Common myeloid progenitor, CD34-positive (primary cell): ENCODE results near the gene GRK2.

Source experiments
- CTCF ChIA-PET: fragments of 350-600 bp; sonication (Branson Sonifier 250); formaldehyde crosslinking; loops from one replicate; lab custom pipeline; 2021; ENCODE audit warnings: antibody characterized with exemption; lab: Charles Lee
- POLR2A ChIA-PET: fragments of 350-600 bp; sonication (Branson Sonifier 250); formaldehyde crosslinking; loops from one replicate; lab custom pipeline; 2021; ENCODE audit warnings: antibody characterized with exemption; lab: Charles Lee
- DNase-seq, 3 donors: peaks; one replicate each; pipeline versions ENCODE4 v3.0.0 to v3.0.0-alpha.2; 2013
- H3K27ac ChIP-seq, 2 experiments: 1 replicate in 1 of 2; 2 replicates in 1 of 2; pipeline ENCODE4 v1.7.0; 2013; ENCODE audit warnings: inconsistent platforms in 2 of 2, low read length in 2 of 2, mild to moderate bottlenecking in 2 of 2, low read depth in 1 of 2, moderate library complexity in 1 of 2; ENCODE audit not compliant: severe bottlenecking in 2 of 2, insufficient read depth in 1 of 2, poor library complexity in 1 of 2
- H3K27me3 ChIP-seq, 5 experiments: replicated peaks in 2 of 5; 1 replicate in 3 of 5; 2 replicates in 2 of 5; pipeline versions ENCODE4 v1.6.1 to v1.7.0; 2013; ENCODE audit warnings: low read length in 4 of 5, mild to moderate bottlenecking in 2 of 5, moderate library complexity in 2 of 5, inconsistent platforms in 1 of 5; ENCODE audit not compliant: insufficient read depth in 5 of 5, control insufficient read depth in 4 of 5
- H3K36me3 ChIP-seq, 4 experiments: 1 replicate in 2 of 4; 2 replicates in 2 of 4; pipeline versions ENCODE4 v1.6.1 to v1.7.0; 2013; ENCODE audit warnings: low read length in 3 of 4, control low read depth in 1 of 4, mild to moderate bottlenecking in 1 of 4; ENCODE audit not compliant: control insufficient read depth in 4 of 4, insufficient read depth in 4 of 4
- H3K4me1 ChIP-seq, 4 experiments: 1 replicate in 3 of 4; 2 replicates in 1 of 4; pipeline versions ENCODE4 v1.6.1 to v1.7.1; 2013; ENCODE audit warnings: low read length in 3 of 4, mild to moderate bottlenecking in 3 of 4, control low read depth in 1 of 4, inconsistent platforms in 1 of 4, moderate library complexity in 1 of 4; ENCODE audit not compliant: control insufficient read depth in 4 of 4, insufficient read depth in 4 of 4; ENCODE audit errors: control extremely low read depth in 1 of 4
- H3K4me3 ChIP-seq, 7 experiments: 1 replicate in 4 of 7; 2 replicates in 3 of 7; pipeline versions ENCODE4 v1.5.1 to v1.7.0; 2013; ENCODE audit warnings: mild to moderate bottlenecking in 7 of 7, low read length in 6 of 7, moderate library complexity in 6 of 7, inconsistent platforms in 2 of 7, low read depth in 2 of 7, control low read depth in 1 of 7; ENCODE audit not compliant: insufficient read depth in 4 of 7, control insufficient read depth in 1 of 7; ENCODE audit errors: extremely low read depth in 1 of 7
- H3K9me3 ChIP-seq, 5 experiments: 1 replicate in 4 of 5; 2 replicates in 1 of 5; pipeline versions ENCODE4 v1.6.1 to v1.7.1; 2013; ENCODE audit warnings: low read length in 4 of 5, mild to moderate bottlenecking in 2 of 5, inconsistent platforms in 1 of 5, low read depth in 1 of 5, moderate library complexity in 1 of 5; ENCODE audit not compliant: control insufficient read depth in 4 of 5, insufficient read depth in 2 of 5; ENCODE audit errors: control extremely low read depth in 1 of 5
- WGBS: methylation state at CpG from one replicate; pipeline ENCODE4 v1.1.5; 2013; ENCODE audit not compliant: insufficient coverage; 5-methylcytosine and 5-hydroxymethylcytosine counted together

GRK2 gene

GRCh38 chr11:67295846-67296245 is 29.6 kb downstream of the GRK2 start:
- ChIA-PET POLR2A (no interaction called here), CTCF (interaction anchor here (0.6 kb wide), 1 partner anchor 51 kb away, joined by 3 read pairs; no protein-coding TSS in a partner anchor)
- Histone ChIP-seq H3K36me3 (peaks cover 18 to 85% (median 58%) of the 10 kb centered on the region in 4 experiments), H3K27me3 (no peaks in the 10 kb centered on the region), H3K4me3 (no peak overlapping the region), H3K9me3 (peaks cover 0 to 20% (median 4%) of the 10 kb centered on the region in 5 experiments), H3K27ac (no peak overlapping the region), H3K4me1 (peaks cover 0 to 15% (median 4%) of the 10 kb centered on the region in 4 experiments)
- peak in 2 of 3 donors; percentile 59 to 66 for DNase-seq
- 100% methylated on average over 1 of the region's 1 CpG for WGBS

DNA sequence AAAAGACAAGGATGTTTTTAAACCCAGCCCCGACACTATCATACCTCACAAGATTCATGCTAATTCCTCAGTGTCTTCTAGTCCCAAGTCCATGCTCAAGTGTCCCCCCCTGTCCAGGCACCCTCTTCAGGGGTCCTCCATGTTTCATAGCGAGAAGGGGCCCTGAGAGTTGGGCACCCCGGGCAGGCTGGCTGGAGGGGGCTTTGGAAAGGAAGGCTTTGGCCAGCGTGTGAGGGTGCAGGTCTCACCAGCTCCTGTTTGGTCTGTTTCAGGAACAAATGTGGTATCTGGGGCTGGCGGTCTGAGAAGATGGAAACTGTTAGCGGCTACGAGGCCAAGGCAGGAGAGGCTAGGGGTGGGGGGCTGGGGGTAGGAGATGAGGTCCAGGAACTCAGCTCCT is 32.5 kb downstream of the GRK2 start:
- DNase-seq, result no peak
- Histone ChIP-seq H3K27me3 (no peaks in the 10 kb centered on the region), H3K36me3 (peaks cover 10 to 72% (median 52%) of the 10 kb centered on the region in 4 experiments), H3K4me3 (no peak overlapping the region), H3K4me1 (peaks cover 0 to 22% (median 14%) of the 10 kb centered on the region in 4 experiments), H3K27ac (no peak overlapping the region), H3K9me3 (peaks cover 0 to 20% (median 4%) of the 10 kb centered on the region in 5 experiments)
- ChIA-PET POLR2A (interaction anchor here (0.9 kb wide), 1 partner anchor 21 kb away, joined by 5 read pairs; no protein-coding TSS in a partner anchor), CTCF (interaction anchor here (0.7 to 2.1 kb wide), 6 partner anchors 10 to 45 kb away, joined by 3 to 9 read pairs (median 4); partner anchors contain the start of gene ANKRD13D)
- 100% methylated on average over 6 of the region's 7 CpGs for WGBS

DNA sequence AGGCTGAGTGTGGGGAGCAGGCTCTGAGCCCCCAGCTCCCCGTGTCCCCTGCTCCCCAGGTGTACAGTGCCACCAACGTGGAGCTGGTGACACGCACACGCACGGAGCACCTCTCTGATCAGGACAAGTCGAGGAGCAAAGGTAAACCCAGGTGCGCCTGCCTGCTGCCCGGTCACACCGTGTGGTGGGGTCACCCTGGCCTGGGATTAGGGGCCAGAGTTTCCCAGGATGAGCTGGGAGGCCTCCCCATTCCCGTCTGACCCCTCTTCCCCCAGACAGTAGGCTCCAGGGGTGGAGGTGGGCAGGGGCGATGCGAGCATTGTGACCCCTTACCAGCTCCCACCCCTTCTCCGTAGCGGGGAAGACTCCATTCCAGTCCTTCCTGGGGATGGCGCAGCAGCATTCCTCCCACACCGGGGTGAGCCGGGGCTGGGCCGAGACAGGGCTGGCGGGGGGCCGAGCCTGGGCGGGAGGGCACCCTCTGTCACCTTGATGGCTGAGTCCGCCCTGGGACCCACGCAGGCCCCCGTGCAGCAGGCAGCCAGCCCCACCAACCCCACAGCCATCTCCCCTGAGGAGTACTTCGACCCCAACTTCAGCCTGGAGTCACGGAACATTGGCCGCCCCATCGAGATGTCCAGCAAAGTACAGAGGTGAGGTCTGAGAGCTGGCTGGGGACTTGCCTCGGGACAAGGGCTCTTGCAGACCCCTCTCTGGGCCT is 33.4 kb downstream of the GRK2 start:
- H3K4me3 ChIP-seq, result no peak overlapping the region
- DNase-seq, result no peak
- POLR2A ChIA-PET, result interaction anchor here (0.9 to 6.7 kb wide), 2 partner anchors 10 to 22 kb away, joined by 5 to 79 read pairs; partner anchors contain the start of gene ANKRD13D
- H3K9me3 ChIP-seq, result peaks cover 0 to 16% (median 4%) of the 10 kb centered on the region in 5 experiments
- no peaks in the 10 kb centered on the region for H3K27me3 ChIP-seq
- CTCF ChIA-PET, result interaction anchor here (0.6 to 2.1 kb wide), 4 partner anchors 11 to 218 kb away, joined by 3 to 9 read pairs (median 4); partner anchors contain the start of gene ANKRD13D
- H3K27ac ChIP-seq, result no peak overlapping the region
- 97% methylated on average over 22 of the region's 29 CpGs for WGBS
- peaks cover 0 to 31% (median 23%) of the 10 kb centered on the region in 4 experiments for H3K4me1 ChIP-seq
- H3K36me3 ChIP-seq, result peaks cover 8 to 65% (median 50%) of the 10 kb centered on the region in 4 experiments

DNA sequence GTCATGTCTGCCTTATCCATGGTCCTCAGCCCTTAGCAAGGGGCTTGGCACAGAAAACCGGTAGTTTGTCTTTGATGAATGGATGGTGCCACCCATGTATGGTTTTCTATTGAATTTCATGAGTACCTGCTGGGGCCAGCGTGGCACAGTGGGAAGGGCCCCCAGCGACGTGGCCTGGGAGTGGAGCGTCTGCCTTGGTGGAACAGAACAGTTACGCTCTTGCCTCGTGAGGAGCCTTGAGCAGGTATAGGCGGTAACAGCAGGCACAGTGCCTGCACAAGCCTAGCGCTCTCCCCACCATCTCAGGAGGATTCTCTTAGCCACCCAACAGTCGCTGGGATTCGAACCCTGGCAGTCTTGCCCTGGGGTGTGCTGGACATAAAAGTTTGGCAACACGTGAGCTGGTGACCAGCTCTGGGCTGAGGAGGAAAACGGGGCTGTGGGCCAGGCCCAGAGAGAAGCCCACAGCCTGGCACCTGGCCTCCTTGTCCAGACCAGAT is 34.0 kb downstream of the GRK2 start:
- CTCF ChIA-PET, result interaction anchor here (0.7 to 1.6 kb wide), 4 partner anchors 10 to 39 kb away, joined by 3 to 4 read pairs (median 4); no protein-coding TSS in a partner anchor

GRCh38 chr11:67300756-67301312 is 34.6 kb downstream of the GRK2 start:
- CTCF ChIA-PET, result interaction anchor here (0.7 to 3.0 kb wide), 5 partner anchors 10 to 39 kb away, joined by 3 to 20 read pairs (median 4); no protein-coding TSS in a partner anchor
- H3K36me3 ChIP-seq, result peaks cover 6 to 60% (median 41%) of the 10 kb centered on the region in 4 experiments
- WGBS, result 98% methylated on average over 19 of the region's 22 CpGs

More for the DNA sequence above, 34.0 kb downstream of the GRK2 start:
- Histone ChIP-seq H3K36me3 (peaks cover 6 to 61% (median 46%) of the 10 kb centered on the region in 4 experiments), H3K4me3 (no peak overlapping the region), H3K4me1 (peaks cover 0 to 33% (median 24%) of the 10 kb centered on the region in 4 experiments), H3K27ac (no peak overlapping the region), H3K9me3 (peaks cover 0 to 10% (median 3%) of the 10 kb centered on the region in 5 experiments), H3K27me3 (no peaks in the 10 kb centered on the region)
- 97% methylated on average over 12 of the region's 13 CpGs for WGBS
- no peak for DNase-seq
- POLR2A ChIA-PET, result interaction anchor here (0.8 to 6.7 kb wide), 2 partner anchors 11 to 16 kb away, joined by 3 to 79 read pairs; partner anchors contain the start of gene ANKRD13D

DNA sequence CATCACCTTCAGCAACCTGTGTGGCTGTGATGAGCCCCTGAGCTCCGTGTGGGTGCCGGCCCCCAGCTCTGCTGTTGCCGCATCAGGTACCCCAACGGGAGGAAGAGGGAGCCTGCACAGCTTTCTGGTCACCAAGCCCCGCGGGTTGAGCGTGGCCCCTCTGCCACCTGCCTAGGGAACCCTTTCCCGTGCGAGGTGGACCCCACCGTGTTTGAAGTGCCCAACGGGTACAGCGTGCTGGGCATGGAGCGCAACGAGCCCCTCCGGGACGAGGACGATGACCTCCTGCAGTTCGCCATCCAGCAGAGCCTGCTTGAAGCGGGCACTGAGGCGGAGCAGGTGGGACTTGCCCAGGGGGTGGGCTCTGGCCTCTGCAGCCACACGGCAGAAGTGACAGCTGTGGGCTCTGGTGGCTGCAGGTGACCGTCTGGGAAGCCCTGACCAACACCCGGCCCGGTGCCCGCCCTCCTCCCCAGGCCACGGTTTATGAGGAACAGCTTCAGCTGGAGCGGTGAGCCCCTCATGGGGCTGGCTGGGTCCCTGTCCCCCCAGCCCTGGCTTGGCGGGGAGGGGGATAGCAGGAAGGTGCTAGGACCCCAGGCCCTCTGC is 35.1 kb downstream of the GRK2 start:
- CTCF ChIA-PET, result interaction anchor here (1.3 to 3.0 kb wide), 5 partner anchors 9 to 45 kb away, joined by 3 to 20 read pairs (median 4); no protein-coding TSS in a partner anchor
- H3K36me3 ChIP-seq, result peaks cover 6 to 54% (median 39%) of the 10 kb centered on the region in 4 experiments

More at GRCh38 chr11:67300756-67301312, 34.6 kb downstream of the GRK2 start:
- peaks cover 0 to 5% (median 0%) of the 10 kb centered on the region in 5 experiments for H3K9me3 ChIP-seq
- no peaks in the 10 kb centered on the region for H3K27me3 ChIP-seq
- no peak overlapping the region for H3K4me3 ChIP-seq
- POLR2A ChIA-PET, result interaction anchor here (0.8 to 6.7 kb wide), 2 partner anchors 11 to 17 kb away, joined by 3 to 79 read pairs; partner anchors contain the start of gene ANKRD13D
- no peak for DNase-seq
- H3K27ac ChIP-seq, result no peak overlapping the region
- peaks cover 0 to 33% (median 24%) of the 10 kb centered on the region in 4 experiments for H3K4me1 ChIP-seq

More for the DNA sequence above, 35.1 kb downstream of the GRK2 start:
- no peak overlapping the region for H3K4me3 ChIP-seq
- POLR2A ChIA-PET, result interaction anchor here (1.7 to 6.7 kb wide), 2 partner anchors 12 to 39 kb away, joined by 6 to 79 read pairs; partner anchors contain the start of gene ANKRD13D
- peaks cover 0 to 2% (median 0%) of the 10 kb centered on the region in 5 experiments for H3K9me3 ChIP-seq
- 98% methylated on average over 28 of the region's 28 CpGs for WGBS
- H3K27me3 ChIP-seq, result no peaks in the 10 kb centered on the region
- H3K27ac ChIP-seq, result no peak overlapping the region
- DNase-seq, result no peak
- peaks cover 0 to 33% (median 24%) of the 10 kb centered on the region in 4 experiments for H3K4me1 ChIP-seq
